Measurements from ENCODE around the gene LARP7.

The LARP7 gene

GRCh38 chr4:112645541-112646329, 8.8 kb downstream of the LARP7 start:
- TF ChIP-seq CTCF (IDR thresholded peaks at IDR 0.05; ENCODE audit: insufficient read depth, missing control alignments), result no peak
- no peak for FAIRE-seq

GRCh38 chr4:112646632-112647537, 9.9 kb downstream of the LARP7 start:
- FAIRE-seq (no peak), DNase-seq (ENCODE audit: insufficient read length, low spot score) (no peak)
- no peak for TF ChIP-seq CTCF (IDR thresholded peaks at IDR 0.05; ENCODE audit: insufficient read depth, missing control alignments)

More at GRCh38 chr4:112645541-112646329, 8.8 kb downstream of the LARP7 start:
- no peak for DNase-seq (ENCODE audit: insufficient read length, low spot score)

- DNase-seq (ENCODE audit: insufficient read length, low spot score) (no peak), FAIRE-seq (no peak)
- no peak for TF ChIP-seq CTCF (IDR thresholded peaks at IDR 0.05; ENCODE audit: insufficient read depth, missing control alignments)
These were observed 10.8 kb downstream of the LARP7 start for GRCh38 chr4:112647785-112648184.

- DNase-seq (ENCODE audit: insufficient read length, low spot score), result no peak
- no peak for FAIRE-seq
These were observed 11.5 kb downstream of the LARP7 start for GRCh38 chr4:112648263-112649054.

GRCh38 chr4:112649055-112649408, 12.1 kb downstream of the LARP7 start:
- TF ChIP-seq CTCF (IDR thresholded peaks at IDR 0.05; ENCODE audit: insufficient read depth, missing control alignments), result no peak
- DNase-seq (ENCODE audit: insufficient read length, low spot score) (no peak), FAIRE-seq (no peak)

More at GRCh38 chr4:112648263-112649054, 11.5 kb downstream of the LARP7 start:
- TF ChIP-seq CTCF (IDR thresholded peaks at IDR 0.05; ENCODE audit: insufficient read depth, missing control alignments), result no peak

- no peak for TF ChIP-seq CTCF (IDR thresholded peaks at IDR 0.05; ENCODE audit: insufficient read depth, missing control alignments)
- DNase-seq (ENCODE audit: insufficient read length, low spot score) (no peak), FAIRE-seq (no peak)
These were observed 13.4 kb downstream of the LARP7 start for GRCh38 chr4:112650332-112650731.
